HepG2 (cell line): ENCODE results near the gene FABP1. TPM values are rescaled to one million over a fixed set of nuclear protein-coding genes. Genes with fewer than 3 reads are reported as not detected.
A peak's percentile ranks its signal among the peaks of the same experiment; 100 is the strongest.

ENCODE experiments used
- ETV5 ChIP-seq: IDR thresholded peaks from 2 replicates; pipeline ENCODE4 v1.6.1; 2018; ENCODE audit warnings: missing biosample characterization, missing genetic modification reagents, inconsistent platforms, borderline replicate concordance
- HIVEP1 ChIP-seq: sonication (generic); formaldehyde crosslinking; IDR thresholded peaks from 2 replicates; pipeline ENCODE4 v1.4.0; 2020; ENCODE audit warnings: mild to moderate bottlenecking, missing genetic modification reagents
- JUN ChIP-seq: sonication (generic); formaldehyde crosslinking; IDR thresholded peaks from 2 replicates; pipeline ENCODE4 v1.4.0; 2020; ENCODE audit warnings: mild to moderate bottlenecking, missing genetic modification reagents
- MZF1 ChIP-seq: sonication (generic); formaldehyde crosslinking; IDR thresholded peaks from 2 replicates; pipeline ENCODE4 v1.8.1; 2023; ENCODE audit warnings: mild to moderate bottlenecking, missing genetic modification reagents, borderline replicate concordance
- NFIC ChIP-seq: IDR thresholded peaks from 2 replicates; pipeline ENCODE4 v1.6.1; 2012; ENCODE audit warnings: mild to moderate bottlenecking, low read length, inconsistent platforms
- NR2F2 ChIP-seq: IDR thresholded peaks from 2 replicates; pipeline ENCODE4 v1.6.1; 2012; ENCODE audit warnings: low read depth, inconsistent platforms, borderline replicate concordance
- PAWR ChIP-seq: sonication (generic); formaldehyde crosslinking; IDR thresholded peaks from 2 replicates; pipeline ENCODE4 v1.4.0; 2020; ENCODE audit warnings: missing genetic modification reagents, mild to moderate bottlenecking, borderline replicate concordance
- SMARCE1 ChIP-seq: fragments of 450-650 bp; IDR thresholded peaks from 2 replicates; pipeline ENCODE4 v1.6.1; 2017; ENCODE audit warnings: borderline replicate concordance
- TCF12 ChIP-seq, 2 experiments: fragments of 450-650 bp in 1 of 2; sonication (generic) in 1 of 2; formaldehyde crosslinking in 1 of 2; IDR thresholded peaks; 2 replicates each; pipeline versions ENCODE4 v1.6.1 to v1.8.0; 2017 to 2022; ENCODE audit warnings: antibody characterized with exemption in 1 of 2, mild to moderate bottlenecking in 1 of 2, missing genetic modification reagents in 1 of 2, moderate library complexity in 1 of 2
- TEAD3 ChIP-seq: optimal IDR thresholded peaks from 2 replicates; pipeline ENCODE3; 2016; ENCODE audit warnings: borderline replicate concordance
- TSC22D2 ChIP-seq: sonication (generic); formaldehyde crosslinking; IDR thresholded peaks from 2 replicates; pipeline ENCODE4 v1.5.1; 2020; ENCODE audit warnings: missing genetic modification reagents, mild to moderate bottlenecking, borderline replicate concordance
- ZNF10 ChIP-seq: sonication (generic); formaldehyde crosslinking; IDR thresholded peaks from 2 replicates; pipeline ENCODE4 v1.4.0; 2020; ENCODE audit warnings: mild to moderate bottlenecking, low read depth, missing genetic modification reagents, borderline replicate concordance
- ZNF431 ChIP-seq: sonication (generic); formaldehyde crosslinking; IDR thresholded peaks from 2 replicates; pipeline ENCODE4 v1.9.0; 2022; ENCODE audit warnings: missing genetic modification reagents, low read depth, mild to moderate bottlenecking, borderline replicate concordance
- ZNF446 ChIP-seq: sonication (generic); formaldehyde crosslinking; IDR thresholded peaks from 2 replicates; pipeline ENCODE4 v1.5.0; 2020; ENCODE audit warnings: mild to moderate bottlenecking, missing genetic modification reagents
- ZNF501 ChIP-seq: sonication (generic); formaldehyde crosslinking; IDR thresholded peaks from 2 replicates; pipeline ENCODE4 v1.5.1; 2020; ENCODE audit warnings: mild to moderate bottlenecking, moderate library complexity, missing genetic modification reagents
- ZNF510 ChIP-seq: sonication (generic); formaldehyde crosslinking; IDR thresholded peaks from 2 replicates; pipeline ENCODE4 v1.4.0; 2020; ENCODE audit warnings: low read depth, mild to moderate bottlenecking, missing genetic modification reagents
- ZNF816 ChIP-seq: sonication (generic); formaldehyde crosslinking; IDR thresholded peaks from 2 replicates; pipeline ENCODE4 v1.8.0; 2022; ENCODE audit warnings: missing genetic modification reagents, mild to moderate bottlenecking, borderline replicate concordance
- polyA plus RNA-seq, 8 experiments: library from polyadenylated mRNA; depleted of rRNA in 3 of 8; stranded (reverse) in 7 of 8; unstranded in 1 of 8; fragments of >200 nt; fragmentation: Illumina TruSeq in 4 of 8; extraction: Trizol in 4 of 8; gene quantifications; 2 replicates each; pipeline versions ENCODE4 v1.2.1 to v1.2.3, GENCODE V29; 2011 to 2016; ENCODE audit warnings: low read depth in 4 of 8, missing spikeins in 1 of 8, mixed read lengths in 1 of 8; ENCODE audit not compliant: insufficient read depth in 1 of 8
- total RNA-seq, 5 experiments: library from RNA; depleted of rRNA; stranded (reverse); fragments of >200 nt; fragmentation: Illumina TruSeq; extraction: Trizol; gene quantifications; 2 replicates each; pipeline ENCODE4 v1.2.3, GENCODE V29; 2016; ENCODE audit warnings: low read depth in 1 of 5
- TF ChIP-seq, protein P1 (sequence below): sonication (generic); formaldehyde crosslinking; IDR thresholded peaks from 2 replicates; pipeline ENCODE4 v1.4.0; 2020; ENCODE audit warnings: missing genetic modification reagents
- TF ChIP-seq, protein P2 (sequence below): sonication (generic); formaldehyde crosslinking; conservative IDR thresholded peaks from 2 replicates; pipeline ENCODE4 v1.4.0; 2020; ENCODE audit warnings: missing genetic modification reagents
- TF ChIP-seq, protein P3 (sequence below): sonication (generic); formaldehyde crosslinking; IDR thresholded peaks from 2 replicates; pipeline ENCODE4 v1.4.0; 2020; ENCODE audit warnings: missing genetic modification reagents
- TF ChIP-seq, protein P4 (sequence below): sonication (generic); formaldehyde crosslinking; IDR thresholded peaks from 2 replicates; pipeline ENCODE4 v1.5.0; 2020; ENCODE audit warnings: missing genetic modification reagents
- TF ChIP-seq, protein P5 (sequence below): sonication (generic); formaldehyde crosslinking; IDR thresholded peaks from 2 replicates; pipeline ENCODE4 v1.5.0; 2020; ENCODE audit warnings: missing genetic modification reagents, mild to moderate bottlenecking, borderline replicate concordance

The FABP1 gene
- total and polyA plus RNA-seq, 2 of the 13 experiments (the other 11 are each of a cell fraction or from before 2014, with no cell fraction given): 644 to 1,608 TPM

DNA sequence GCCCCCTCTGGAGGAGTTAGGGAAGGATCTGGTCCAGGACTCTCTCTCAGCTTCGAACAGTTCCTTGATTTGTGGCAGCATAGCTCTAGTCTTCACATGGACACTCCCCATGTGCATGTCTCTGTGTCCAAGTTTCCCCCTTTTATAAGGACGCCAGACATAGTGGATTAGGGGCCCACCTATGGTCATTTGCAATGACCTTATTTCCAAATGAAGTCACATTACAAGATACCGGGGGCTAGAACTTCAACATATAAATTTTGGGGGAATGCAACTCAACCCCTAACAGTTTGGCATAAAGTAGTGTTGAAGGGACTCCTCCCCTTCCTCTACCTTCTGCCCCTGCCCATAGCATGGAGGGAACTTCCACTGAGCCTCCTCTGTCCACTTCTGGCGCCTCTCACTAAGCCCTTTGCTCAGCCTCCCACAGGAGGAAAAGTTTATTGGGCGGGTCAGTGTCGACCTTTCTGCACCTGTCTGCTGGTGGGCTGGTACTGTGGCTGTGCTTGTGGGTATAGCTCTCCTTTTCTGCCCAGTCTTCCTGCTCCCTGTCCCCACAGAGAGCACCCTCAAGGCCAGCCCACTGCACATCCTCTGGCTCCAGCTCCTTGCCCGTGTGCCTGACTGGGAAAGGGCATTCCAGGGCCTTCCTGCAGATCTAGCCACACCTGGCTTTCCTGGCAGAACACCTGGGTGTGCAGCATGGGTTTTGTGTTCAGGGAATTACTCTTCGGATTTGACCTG, 5.5 kb downstream of the FABP1 start (continued):
- TF ChIP-seq, protein P1, sequence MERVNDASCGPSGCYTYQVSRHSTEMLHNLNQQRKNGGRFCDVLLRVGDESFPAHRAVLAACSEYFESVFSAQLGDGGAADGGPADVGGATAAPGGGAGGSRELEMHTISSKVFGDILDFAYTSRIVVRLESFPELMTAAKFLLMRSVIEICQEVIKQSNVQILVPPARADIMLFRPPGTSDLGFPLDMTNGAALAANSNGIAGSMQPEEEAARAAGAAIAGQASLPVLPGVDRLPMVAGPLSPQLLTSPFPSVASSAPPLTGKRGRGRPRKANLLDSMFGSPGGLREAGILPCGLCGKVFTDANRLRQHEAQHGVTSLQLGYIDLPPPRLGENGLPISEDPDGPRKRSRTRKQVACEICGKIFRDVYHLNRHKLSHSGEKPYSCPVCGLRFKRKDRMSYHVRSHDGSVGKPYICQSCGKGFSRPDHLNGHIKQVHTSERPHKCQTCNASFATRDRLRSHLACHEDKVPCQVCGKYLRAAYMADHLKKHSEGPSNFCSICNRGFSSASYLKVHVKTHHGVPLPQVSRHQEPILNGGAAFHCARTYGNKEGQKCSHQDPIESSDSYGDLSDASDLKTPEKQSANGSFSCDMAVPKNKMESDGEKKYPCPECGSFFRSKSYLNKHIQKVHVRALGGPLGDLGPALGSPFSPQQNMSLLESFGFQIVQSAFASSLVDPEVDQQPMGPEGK (CRISPR knock-in tag): 0 out of 2 replicates have a peak, but pooled peaks have one; percentile 10
- TF ChIP-seq ETV5 (no peak; the same call in 1 of the 2 replicates), ZNF446 (peak; percentile 73), JUN (CRISPR knock-in tag) (no peak), ZNF501 (peak; percentile 55), PAWR (CRISPR knock-in tag) (no peak), TCF12 (IDR thresholded peaks at IDR 0.05) (no peak), TCF12 (CRISPR knock-in tag; IDR thresholded peaks at IDR 0.05) (no peak), ZNF10 (no peak), TEAD3 (CRISPR knock-in tag) (peak; percentile 43), NFIC (0 out of 2 replicates have a peak, but pooled peaks have one; percentile 35), MZF1 (CRISPR knock-in tag) (no peak), NR2F2 (no peak), SMARCE1 (no peak), ZNF510 (CRISPR knock-in tag) (peak; percentile 74; the same call in 1 of the 2 replicates), TSC22D2 (no peak), ZNF431 (CRISPR knock-in tag) (no peak), HIVEP1 (CRISPR knock-in tag) (no peak), ZNF816 (peak; percentile 22; the same call in 1 of the 2 replicates)
- TF ChIP-seq, protein P2, sequence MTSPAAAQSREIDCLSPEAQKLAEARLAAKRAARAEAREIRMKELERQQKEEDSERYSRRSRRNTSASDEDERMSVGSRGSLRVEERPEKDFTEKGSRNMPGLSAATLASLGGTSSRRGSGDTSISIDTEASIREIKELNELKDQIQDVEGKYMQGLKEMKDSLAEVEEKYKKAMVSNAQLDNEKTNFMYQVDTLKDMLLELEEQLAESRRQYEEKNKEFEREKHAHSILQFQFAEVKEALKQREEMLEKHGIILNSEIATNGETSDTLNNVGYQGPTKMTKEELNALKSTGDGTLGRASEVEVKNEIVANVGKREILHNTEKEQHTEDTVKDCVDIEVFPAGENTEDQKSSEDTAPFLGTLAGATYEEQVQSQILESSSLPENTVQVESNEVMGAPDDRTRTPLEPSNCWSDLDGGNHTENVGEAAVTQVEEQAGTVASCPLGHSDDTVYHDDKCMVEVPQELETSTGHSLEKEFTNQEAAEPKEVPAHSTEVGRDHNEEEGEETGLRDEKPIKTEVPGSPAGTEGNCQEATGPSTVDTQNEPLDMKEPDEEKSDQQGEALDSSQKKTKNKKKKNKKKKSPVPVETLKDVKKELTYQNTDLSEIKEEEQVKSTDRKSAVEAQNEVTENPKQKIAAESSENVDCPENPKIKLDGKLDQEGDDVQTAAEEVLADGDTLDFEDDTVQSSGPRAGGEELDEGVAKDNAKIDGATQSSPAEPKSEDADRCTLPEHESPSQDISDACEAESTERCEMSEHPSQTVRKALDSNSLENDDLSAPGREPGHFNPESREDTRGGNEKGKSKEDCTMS (CRISPR knock-in tag): no peak
- TF ChIP-seq, protein P3, sequence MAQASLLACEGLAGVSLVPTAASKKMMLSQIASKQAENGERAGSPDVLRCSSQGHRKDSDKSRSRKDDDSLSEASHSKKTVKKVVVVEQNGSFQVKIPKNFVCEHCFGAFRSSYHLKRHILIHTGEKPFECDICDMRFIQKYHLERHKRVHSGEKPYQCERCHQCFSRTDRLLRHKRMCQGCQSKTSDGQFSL (CRISPR knock-in tag): no peak
- TF ChIP-seq, protein P4, sequence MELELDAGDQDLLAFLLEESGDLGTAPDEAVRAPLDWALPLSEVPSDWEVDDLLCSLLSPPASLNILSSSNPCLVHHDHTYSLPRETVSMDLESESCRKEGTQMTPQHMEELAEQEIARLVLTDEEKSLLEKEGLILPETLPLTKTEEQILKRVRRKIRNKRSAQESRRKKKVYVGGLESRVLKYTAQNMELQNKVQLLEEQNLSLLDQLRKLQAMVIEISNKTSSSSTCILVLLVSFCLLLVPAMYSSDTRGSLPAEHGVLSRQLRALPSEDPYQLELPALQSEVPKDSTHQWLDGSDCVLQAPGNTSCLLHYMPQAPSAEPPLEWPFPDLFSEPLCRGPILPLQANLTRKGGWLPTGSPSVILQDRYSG (CRISPR knock-in tag): no peak
- TF ChIP-seq, protein P5, sequence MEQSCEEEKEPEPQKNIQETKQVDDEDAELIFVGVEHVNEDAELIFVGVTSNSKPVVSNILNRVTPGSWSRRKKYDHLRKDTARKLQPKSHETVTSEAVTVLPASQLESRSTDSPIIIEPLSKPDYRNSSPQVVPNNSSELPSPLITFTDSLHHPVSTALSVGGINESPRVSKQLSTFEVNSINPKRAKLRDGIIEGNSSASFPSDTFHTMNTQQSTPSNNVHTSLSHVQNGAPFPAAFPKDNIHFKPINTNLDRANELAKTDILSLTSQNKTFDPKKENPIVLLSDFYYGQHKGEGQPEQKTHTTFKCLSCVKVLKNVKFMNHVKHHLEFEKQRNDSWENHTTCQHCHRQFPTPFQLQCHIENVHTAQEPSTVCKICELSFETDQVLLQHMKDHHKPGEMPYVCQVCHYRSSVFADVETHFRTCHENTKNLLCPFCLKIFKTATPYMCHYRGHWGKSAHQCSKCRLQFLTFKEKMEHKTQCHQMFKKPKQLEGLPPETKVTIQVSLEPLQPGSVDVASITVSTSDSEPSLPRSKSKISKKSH (CRISPR knock-in tag): 0 out of 2 replicates have a peak, but pooled peaks have one; percentile 28
